Measurements from ENCODE around the gene UTP14C. TPM values are rescaled to one million over a fixed set of nuclear protein-coding genes. Genes with fewer than 3 reads are reported as not detected.

Gene UTP14C
- total RNA-seq, 1 donor from 2014 or later, result 22.3 TPM

DNA sequence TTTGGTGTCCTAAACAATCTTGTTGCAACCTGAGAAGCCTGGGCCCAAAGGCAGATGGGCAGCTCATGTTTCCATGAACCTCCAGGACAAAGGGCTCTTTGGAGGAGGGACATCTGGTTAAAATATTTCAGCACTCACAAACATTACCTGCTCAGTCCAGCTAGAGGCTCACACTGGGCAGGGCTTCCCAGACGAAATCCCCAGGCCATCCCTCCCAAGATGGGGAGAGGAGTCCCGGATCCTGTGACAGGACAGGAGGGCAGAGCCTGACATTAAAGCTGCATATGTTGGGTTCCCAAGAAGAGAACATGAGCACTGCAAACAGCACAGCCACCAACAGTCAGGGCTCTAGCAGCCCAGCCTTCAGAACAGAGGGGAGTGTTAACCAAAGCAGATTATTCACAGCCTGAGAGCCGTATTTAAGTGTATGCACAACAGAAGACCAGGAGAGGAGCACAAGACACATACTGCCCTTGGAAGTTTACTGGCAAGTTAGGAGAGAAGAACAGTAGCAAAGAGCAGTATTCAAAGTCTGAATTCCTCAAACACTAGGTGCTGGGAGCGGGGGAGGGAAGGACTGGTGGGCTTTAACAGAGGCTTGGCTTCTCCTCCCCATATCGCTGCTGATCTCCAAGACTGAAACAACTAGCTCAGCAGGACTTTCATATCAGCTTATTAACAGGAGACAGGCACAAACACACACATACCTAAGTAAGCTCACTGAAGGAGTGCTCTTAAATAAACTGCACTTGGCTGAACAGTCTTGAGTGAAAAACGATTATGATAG lies 25.6 kb upstream of the UTP14C start:
- Mint-ChIP-seq H3K4me3 (ENCODE audit: unreplicated experiment) (no peak overlapping the region), H3K27ac (ENCODE audit: unreplicated experiment) (no peak overlapping the region), H3K27me3 (ENCODE audit: low read depth) (no peaks in the 10 kb centered on the region)

DNA sequence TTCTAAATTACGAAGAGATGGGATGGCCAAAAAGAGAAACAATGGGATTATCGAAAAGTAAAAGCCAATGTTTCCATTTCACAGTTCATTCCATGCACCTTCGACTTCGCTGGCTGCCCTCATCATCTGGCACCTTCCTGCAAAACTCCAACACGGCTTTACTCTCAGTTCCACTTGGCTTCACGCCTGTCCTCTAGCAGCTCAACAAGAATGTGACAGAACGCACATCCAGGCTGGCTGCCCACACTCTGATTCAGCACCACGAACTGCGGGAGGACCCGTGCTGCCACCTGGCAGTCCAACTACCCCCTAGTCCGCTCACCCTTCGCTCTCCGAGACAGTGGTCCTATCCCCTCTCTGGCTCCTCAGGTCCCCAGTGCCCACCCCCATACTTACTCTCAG lies 25.0 kb upstream of the UTP14C start:
- Mint-ChIP-seq H3K4me3 (ENCODE audit: unreplicated experiment) (no peak overlapping the region), H3K27ac (ENCODE audit: unreplicated experiment) (no peak overlapping the region), H3K9me3 (ENCODE audit: low read depth) (no peaks in the 10 kb centered on the region), H3K27me3 (ENCODE audit: low read depth) (no peaks in the 10 kb centered on the region), H3K36me3 (ENCODE audit: low read depth) (no peaks in the 10 kb centered on the region), H3K4me1 (ENCODE audit: low read depth) (peaks cover 27% of the 10 kb centered on the region)
- TF ChIP-seq, protein P1, sequence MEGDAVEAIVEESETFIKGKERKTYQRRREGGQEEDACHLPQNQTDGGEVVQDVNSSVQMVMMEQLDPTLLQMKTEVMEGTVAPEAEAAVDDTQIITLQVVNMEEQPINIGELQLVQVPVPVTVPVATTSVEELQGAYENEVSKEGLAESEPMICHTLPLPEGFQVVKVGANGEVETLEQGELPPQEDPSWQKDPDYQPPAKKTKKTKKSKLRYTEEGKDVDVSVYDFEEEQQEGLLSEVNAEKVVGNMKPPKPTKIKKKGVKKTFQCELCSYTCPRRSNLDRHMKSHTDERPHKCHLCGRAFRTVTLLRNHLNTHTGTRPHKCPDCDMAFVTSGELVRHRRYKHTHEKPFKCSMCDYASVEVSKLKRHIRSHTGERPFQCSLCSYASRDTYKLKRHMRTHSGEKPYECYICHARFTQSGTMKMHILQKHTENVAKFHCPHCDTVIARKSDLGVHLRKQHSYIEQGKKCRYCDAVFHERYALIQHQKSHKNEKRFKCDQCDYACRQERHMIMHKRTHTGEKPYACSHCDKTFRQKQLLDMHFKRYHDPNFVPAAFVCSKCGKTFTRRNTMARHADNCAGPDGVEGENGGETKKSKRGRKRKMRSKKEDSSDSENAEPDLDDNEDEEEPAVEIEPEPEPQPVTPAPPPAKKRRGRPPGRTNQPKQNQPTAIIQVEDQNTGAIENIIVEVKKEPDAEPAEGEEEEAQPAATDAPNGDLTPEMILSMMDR (IDR thresholded peaks at IDR 0.05), result no peak
- peak; percentile 80 for DNase-seq (ENCODE audit: low spot score)

More for the DNA sequence above, 25.6 kb upstream of the UTP14C start:
- Mint-ChIP-seq H3K4me1 (ENCODE audit: low read depth) (peaks cover 27% of the 10 kb centered on the region), H3K36me3 (ENCODE audit: low read depth) (no peaks in the 10 kb centered on the region), H3K9me3 (ENCODE audit: low read depth) (no peaks in the 10 kb centered on the region)
- no peak for DNase-seq (ENCODE audit: low spot score)
- TF ChIP-seq, protein P1 (IDR thresholded peaks at IDR 0.05), result no peak

DNA sequence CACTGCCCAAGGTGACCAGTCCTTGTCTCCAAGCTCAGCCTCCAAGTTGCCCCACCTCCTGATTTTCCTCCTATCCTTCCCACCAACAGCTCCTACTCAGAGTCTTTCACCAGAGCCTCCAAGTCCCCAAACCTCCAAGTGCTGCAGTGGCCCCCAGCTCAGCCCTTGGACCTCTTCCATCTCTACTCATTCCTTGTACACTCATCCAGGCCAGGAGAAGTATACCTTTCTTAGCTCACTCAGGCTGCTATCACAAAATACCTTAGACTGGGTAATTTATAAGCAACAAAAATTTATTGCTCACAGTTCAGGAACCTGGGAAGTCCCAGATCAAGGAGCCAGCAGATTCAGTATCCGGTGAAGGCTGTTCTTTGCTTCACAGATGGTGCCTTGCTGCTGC lies 24.6 kb upstream of the UTP14C start:
- no peak for DNase-seq (ENCODE audit: low spot score)
- Mint-ChIP-seq H3K9me3 (ENCODE audit: low read depth) (no peaks in the 10 kb centered on the region), H3K27me3 (ENCODE audit: low read depth) (no peaks in the 10 kb centered on the region), H3K4me1 (ENCODE audit: low read depth) (peaks cover 26% of the 10 kb centered on the region), H3K4me3 (ENCODE audit: unreplicated experiment) (no peak overlapping the region), H3K36me3 (ENCODE audit: low read depth) (no peaks in the 10 kb centered on the region), H3K27ac (ENCODE audit: unreplicated experiment) (no peak overlapping the region)
- TF ChIP-seq, protein P1 (IDR thresholded peaks at IDR 0.05), result no peak

DNA sequence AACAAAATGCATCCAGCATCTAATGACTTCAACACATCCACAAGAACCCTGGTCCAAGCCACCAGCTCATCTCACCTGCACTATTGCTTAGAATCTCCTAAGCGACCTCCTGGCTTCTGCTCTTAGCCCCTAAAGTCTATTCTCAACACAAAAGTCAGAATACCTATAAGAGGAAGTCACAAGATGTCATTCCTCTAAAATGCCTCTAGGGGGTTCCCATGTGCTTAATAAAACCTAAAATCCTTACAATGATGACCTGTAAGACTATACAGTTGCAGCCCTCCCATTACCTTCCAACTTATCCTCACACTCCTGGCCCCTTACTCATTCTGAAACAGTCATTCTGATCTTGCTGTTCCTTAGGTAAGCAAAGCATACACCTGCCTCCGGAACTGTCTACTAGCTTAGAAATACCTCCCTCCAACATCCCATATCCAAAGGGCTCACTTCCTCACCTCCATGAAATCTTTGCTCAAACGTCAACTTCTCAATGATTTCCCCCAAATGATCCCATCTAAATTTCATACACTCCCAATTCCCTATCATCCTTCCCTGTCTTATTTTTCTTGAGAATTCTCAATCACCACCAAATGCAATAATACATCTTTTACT lies 23.3 kb upstream of the UTP14C start:
- no peaks in the 10 kb centered on the region for H3K36me3 Mint-ChIP-seq (ENCODE audit: low read depth)
- H3K27me3 Mint-ChIP-seq (ENCODE audit: low read depth), result no peaks in the 10 kb centered on the region
- DNase-seq (ENCODE audit: low spot score), result no peak
- no peak overlapping the region for H3K4me3 Mint-ChIP-seq (ENCODE audit: unreplicated experiment)
- TF ChIP-seq, protein P1 (IDR thresholded peaks at IDR 0.05), result peak; percentile 83
- H3K4me1 Mint-ChIP-seq (ENCODE audit: low read depth), result peaks cover 14% of the 10 kb centered on the region
- no peaks in the 10 kb centered on the region for H3K9me3 Mint-ChIP-seq (ENCODE audit: low read depth)
- no peak overlapping the region for H3K27ac Mint-ChIP-seq (ENCODE audit: unreplicated experiment)

DNA sequence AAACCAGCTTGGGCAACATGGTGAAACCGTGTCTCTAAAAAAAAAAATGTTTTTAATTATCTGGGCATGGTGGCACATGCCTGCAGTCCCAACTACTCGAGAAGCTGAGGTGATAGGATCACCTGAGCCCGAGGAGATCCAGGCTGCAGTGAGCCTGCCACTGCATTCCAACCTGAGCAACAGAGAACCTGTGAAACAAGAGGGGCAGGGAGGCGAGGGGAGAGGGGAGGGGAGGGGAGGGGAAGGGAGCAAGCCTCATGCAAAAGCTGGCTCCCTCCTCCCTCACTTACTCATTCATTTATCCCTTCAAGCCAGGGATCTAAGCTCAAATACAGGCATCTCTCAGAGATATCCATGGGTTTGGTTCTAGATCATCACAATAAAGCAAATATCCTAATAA lies 22.1 kb upstream of the UTP14C start:
- Mint-ChIP-seq H3K36me3 (ENCODE audit: low read depth) (no peaks in the 10 kb centered on the region), H3K9me3 (ENCODE audit: low read depth) (no peaks in the 10 kb centered on the region), H3K27ac (ENCODE audit: unreplicated experiment) (no peak overlapping the region), H3K27me3 (ENCODE audit: low read depth) (no peaks in the 10 kb centered on the region), H3K4me1 (ENCODE audit: low read depth) (peaks cover 9% of the 10 kb centered on the region), H3K4me3 (ENCODE audit: unreplicated experiment) (no peak overlapping the region)
- TF ChIP-seq, protein P1 (IDR thresholded peaks at IDR 0.05), result no peak
- DNase-seq (ENCODE audit: low spot score), result no peak

Data from chondrocyte (in vitro differentiated cells).